Esophagus squamous epithelium (tissue), 4 donors: ENCODE results near the gene BACH2.

Experiments used
- CTCF ChIP-seq, 6 experiments: fragments of 450-650 bp in 4 of 6; fragments of 200-600 bp in 2 of 6; sonication (generic) in 2 of 6; IDR thresholded peaks; one replicate each; pipeline ENCODE4 v1.5.1; 2016 to 2019; ENCODE audit warnings: antibody characterized with exemption in 6 of 6, mild to moderate bottlenecking in 4 of 6, moderate library complexity in 4 of 6
- POLR2A ChIP-seq, 4 donors: fragments of 450-650 bp; IDR thresholded peaks; one replicate each; pipeline ENCODE4 v1.6.1; 2017; ENCODE audit warnings: antibody characterized with exemption in 4 of 4, mild to moderate bottlenecking in 4 of 4, moderate library complexity in 3 of 4

- no peak for TF ChIP-seq CTCF (IDR thresholded peaks at IDR 0.05)
- no peak for TF ChIP-seq POLR2A (IDR thresholded peaks at IDR 0.05)
Measured at GRCh38 chr6:90119618-90120017, 177.0 kb downstream of the BACH2 start.
